HepG2 (cell line): ENCODE results near the gene PTRHD1. TPM values are rescaled to one million over a fixed set of nuclear protein-coding genes. Genes with fewer than 3 reads are reported as not detected.

Experiments
- ATAC-seq: fragments of 200-7000 bp; cut with Tn5 transposase; 3 replicates; pipeline ENCODE4 v1.9.1; 2020; ENCODE audit warnings: mild to moderate bottlenecking, moderate library complexity
- BruUV-seq: library from RNA; stranded (reverse); fragments of 400-500 nt; replicated peaks from 2 replicates; lab custom pipeline; 2021; lab: Mats Ljungman, UMichigan
- CTCF ChIA-PET: fragments of 300-600 bp; formaldehyde crosslinking; extraction: SDS; loops from one replicate; lab custom pipeline; 2021; ENCODE audit warnings: low total read pairs, inconsistent platforms, low intra/inter-chr PET ratio; lab: Yijun Ruan, JAX
- POLR2A ChIA-PET: fragments of 350-600 bp; sonication (Branson Sonifier 250); formaldehyde crosslinking; loops from one replicate; lab custom pipeline; 2020; ENCODE audit warnings: antibody characterized with exemption, inconsistent platforms; lab: Yijun Ruan, JAX
- DNase-seq: peaks from one replicate; pipeline ENCODE4 v3.0.0-alpha.2; 2015; ENCODE audit warnings: low spot score
- FAIRE-seq: peaks from 3 replicates; lab custom pipeline; 2011; peaks lifted over from hg19 to GRCh38; lab: Jason Lieb, UNC
- H2AFZ ChIP-seq: one replicate; pipeline ENCODE4 v1.6.1; 2011; ENCODE audit warnings: low read length, inconsistent platforms
- H3K27ac ChIP-seq: fragments of 300-600 bp; 3 replicates; pipeline ENCODE4 v1.8.0; 2011; ENCODE audit warnings: mixed run types, mild to moderate bottlenecking, mixed read lengths, low read length, inconsistent platforms; ENCODE audit not compliant: insufficient read depth; ENCODE audit errors: extremely low read length
- H3K27me3 ChIP-seq, 2 experiments: fragments of 200-600 bp in 1 of 2; 2 replicates in 1 of 2; 3 replicates in 1 of 2; pipeline versions ENCODE4 v1.6.0 to v1.8.0; 2011; ENCODE audit warnings: low read length in 2 of 2, mild to moderate bottlenecking in 2 of 2, moderate library complexity in 2 of 2, inconsistent platforms in 1 of 2; ENCODE audit not compliant: insufficient read depth in 2 of 2, control insufficient read depth in 1 of 2
- H3K36me3 ChIP-seq, 2 experiments: fragments of 200-600 bp in 1 of 2; replicated peaks in 1 of 2; 2 replicates in 1 of 2; 3 replicates in 1 of 2; pipeline versions ENCODE4 v1.5.1 to v1.8.0; 2011; ENCODE audit warnings: low read length in 2 of 2, inconsistent platforms in 1 of 2; ENCODE audit not compliant: insufficient read depth in 2 of 2, control insufficient read depth in 1 of 2
- H3K4me1 ChIP-seq: 2 replicates; pipeline ENCODE4 v1.5.1; 2012; ENCODE audit warnings: low read length, inconsistent platforms; ENCODE audit not compliant: insufficient read depth
- H3K4me2 ChIP-seq: 2 replicates; pipeline ENCODE4 v1.6.0; 2011; ENCODE audit warnings: low read depth, low read length, inconsistent platforms
- H3K4me3 ChIP-seq, 3 experiments: fragments of 200-600 bp in 1 of 3; sonication (generic), shearing (Covaris generic) in 1 of 3; replicated peaks in 1 of 3; 2 replicates each; pipeline ENCODE4 v1.5.1; 2011 to 2016; ENCODE audit warnings: low read length in 3 of 3, inconsistent platforms in 2 of 3, low read depth in 2 of 3, mild to moderate bottlenecking in 2 of 3, control low read depth in 1 of 3, mixed read lengths in 1 of 3; ENCODE audit not compliant: insufficient read depth in 1 of 3
- H3K79me2 ChIP-seq: one replicate; pipeline ENCODE4 v1.6.1; 2011; ENCODE audit warnings: low read length, inconsistent platforms; ENCODE audit not compliant: insufficient read depth
- H3K9ac ChIP-seq: 2 replicates; pipeline ENCODE4 v1.6.0; 2011; ENCODE audit warnings: mild to moderate bottlenecking, low read depth, low read length, inconsistent platforms; ENCODE audit not compliant: insufficient read depth
- H3K9me3 ChIP-seq: 2 replicates; pipeline ENCODE4 v1.5.1; 2012; ENCODE audit warnings: mild to moderate bottlenecking, low read length
- H4K20me1 ChIP-seq: 2 replicates; pipeline ENCODE4 v1.6.0; 2011; ENCODE audit warnings: inconsistent platforms, mild to moderate bottlenecking, low read length, moderate library complexity; ENCODE audit not compliant: insufficient read depth
- CHD2 ChIP-seq: IDR thresholded peaks from 2 replicates; pipeline ENCODE4 v1.6.1; 2011; ENCODE audit warnings: low read depth, low read length, improper control_type of control experiment
- EHMT2 ChIP-seq: fragments of 200-600 bp; sonication (generic); IDR thresholded peaks from 2 replicates; pipeline ENCODE4 v1.7.0; 2017; ENCODE audit warnings: antibody characterized with exemption, low read depth, low read length, borderline replicate concordance
- HNRNPLL ChIP-seq: fragments of 200-400 bp; formaldehyde crosslinking; IDR thresholded peaks from 2 replicates; pipeline ENCODE4 v1.6.1; 2017; ENCODE audit warnings: mild to moderate bottlenecking, low read depth, low read length; ENCODE audit not compliant: poor library complexity, severe bottlenecking
- RARG ChIP-seq: sonication (generic); formaldehyde crosslinking; IDR thresholded peaks from 2 replicates; pipeline ENCODE4 v1.4.0; 2020; ENCODE audit warnings: low read depth, mild to moderate bottlenecking, missing genetic modification reagents
- ZFX ChIP-seq: sonication (generic); formaldehyde crosslinking; IDR thresholded peaks from 2 replicates; pipeline ENCODE4 v1.4.0; 2020; ENCODE audit warnings: mild to moderate bottlenecking, low read depth, missing genetic modification reagents, moderate library complexity
- ZNF121 ChIP-seq: sonication (generic); formaldehyde crosslinking; IDR thresholded peaks from 2 replicates; pipeline ENCODE4 v1.5.0; 2020; ENCODE audit warnings: mild to moderate bottlenecking, missing genetic modification reagents
- ZNF841 ChIP-seq: sonication (generic); formaldehyde crosslinking; IDR thresholded peaks from 2 replicates; pipeline ENCODE4 v1.8.1; 2023; ENCODE audit warnings: missing genetic modification reagents, borderline replicate concordance
- WGBS: methylation state at CpG from one replicate; pipeline ENCODE4 v1.1.6; 2017; ENCODE audit warnings: low lambda C conversion rate; 5-methylcytosine and 5-hydroxymethylcytosine counted together
- in situ Hi-C: cut with HindIII; loops from 2 replicates; pipeline ENCODE4 v1.10.0; 2017; ENCODE audit warnings: low pct_unique_long_range_greater_than_20kb; ENCODE audit not compliant: extremely low pct_ligation_motif_present
- intact Hi-C: fragments of 100-400 bp; cut with micrococcal nuclease; formaldehyde crosslinking; loops from one replicate; pipeline ENCODE4 v1.10.0; 2022; ENCODE audit not compliant: unreplicated experiment
- polyA plus RNA-seq, 8 experiments: library from polyadenylated mRNA; depleted of rRNA in 3 of 8; stranded (reverse) in 7 of 8; unstranded in 1 of 8; fragments of >200 nt; fragmentation: Illumina TruSeq in 4 of 8; extraction: Trizol in 4 of 8; gene quantifications; 2 replicates each; pipeline versions ENCODE4 v1.2.1 to v1.2.3, GENCODE V29; 2011 to 2016; ENCODE audit warnings: low read depth in 4 of 8, missing spikeins in 1 of 8, mixed read lengths in 1 of 8; ENCODE audit not compliant: insufficient read depth in 1 of 8
- total RNA-seq, 5 experiments: library from RNA; depleted of rRNA; stranded (reverse); fragments of >200 nt; fragmentation: Illumina TruSeq; extraction: Trizol; gene quantifications; 2 replicates each; pipeline ENCODE4 v1.2.3, GENCODE V29; 2016; ENCODE audit warnings: low read depth in 1 of 5
- TF ChIP-seq, protein P1 (sequence below): sonication (generic); formaldehyde crosslinking; IDR thresholded peaks from 2 replicates; pipeline ENCODE4 v1.8.1; 2023; ENCODE audit warnings: mild to moderate bottlenecking, missing genetic modification reagents

The PTRHD1 gene
- total and polyA plus RNA-seq, 2 of the 13 experiments (the other 11 are each of a cell fraction or from before 2014, with no cell fraction given), result 72.6 to 90.8 TPM

DNA sequence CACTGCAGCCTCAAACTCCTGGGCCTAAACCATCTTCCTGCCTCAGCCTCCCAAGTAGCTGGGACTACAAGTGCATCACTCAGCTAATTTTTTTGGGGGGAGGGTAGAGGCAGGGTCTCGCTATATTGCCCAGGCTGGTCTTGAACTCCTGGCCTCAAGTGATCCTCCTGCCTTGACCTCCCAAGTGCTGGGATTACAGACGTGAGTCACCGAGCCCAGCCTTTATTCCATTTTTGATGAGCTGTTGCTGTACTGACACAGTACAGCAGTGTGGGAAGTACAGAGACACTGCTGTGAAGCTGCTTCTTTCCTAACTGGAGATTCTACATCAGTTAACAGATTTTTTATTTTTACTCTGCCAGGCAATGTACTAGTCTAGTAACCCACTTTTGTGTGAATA lies 18.8 kb downstream of the PTRHD1 start:
- Histone ChIP-seq H3K79me2 (no peaks in the 10 kb centered on the region), H3K4me3 (no peak overlapping the region), H4K20me1 (no peaks in the 10 kb centered on the region), H3K9ac (no peak overlapping the region), H3K4me1 (peaks cover 17% of the 10 kb centered on the region; the same call in 1 of the 2 replicates), H3K4me2 (no peak overlapping the region), H2AFZ (no peak overlapping the region), H3K27me3 (no peaks in the 10 kb centered on the region), H3K36me3 (no peaks in the 10 kb centered on the region; a peak in 1 of 5 replicates), H3K27ac (no peak overlapping the region), H3K9me3 (no peaks in the 10 kb centered on the region)
- TF ChIP-seq ZNF121 (CRISPR knock-in tag) (0 out of 2 replicates have a peak, but pooled peaks have one; percentile 24), ZFX (CRISPR knock-in tag) (no peak)
- TF ChIP-seq, protein P1, sequence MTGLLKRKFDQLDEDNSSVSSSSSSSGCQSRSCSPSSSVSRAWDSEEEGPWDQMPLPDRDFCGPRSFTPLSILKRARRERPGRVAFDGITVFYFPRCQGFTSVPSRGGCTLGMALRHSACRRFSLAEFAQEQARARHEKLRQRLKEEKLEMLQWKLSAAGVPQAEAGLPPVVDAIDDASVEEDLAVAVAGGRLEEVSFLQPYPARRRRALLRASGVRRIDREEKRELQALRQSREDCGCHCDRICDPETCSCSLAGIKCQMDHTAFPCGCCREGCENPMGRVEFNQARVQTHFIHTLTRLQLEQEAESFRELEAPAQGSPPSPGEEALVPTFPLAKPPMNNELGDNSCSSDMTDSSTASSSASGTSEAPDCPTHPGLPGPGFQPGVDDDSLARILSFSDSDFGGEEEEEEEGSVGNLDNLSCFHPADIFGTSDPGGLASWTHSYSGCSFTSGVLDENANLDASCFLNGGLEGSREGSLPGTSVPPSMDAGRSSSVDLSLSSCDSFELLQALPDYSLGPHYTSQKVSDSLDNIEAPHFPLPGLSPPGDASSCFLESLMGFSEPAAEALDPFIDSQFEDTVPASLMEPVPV (CRISPR knock-in tag), result no peak
- in situ Hi-C loops, result no loop called here
- no peak for FAIRE-seq
- ChIA-PET POLR2A (interaction anchor here (1.2 kb wide), 1 partner anchor 18 kb away, joined by 3 read pairs; no protein-coding TSS in a partner anchor), CTCF (no interaction called here)
- intact Hi-C loops, result no loop called here
- WGBS, result 34% methylated on average over 3 of the region's 3 CpGs
- no peak for DNase-seq
- BruUV-seq, result no TSS peak
- peak; percentile 32; the same call in 2 of the 3 replicates for ATAC-seq

DNA sequence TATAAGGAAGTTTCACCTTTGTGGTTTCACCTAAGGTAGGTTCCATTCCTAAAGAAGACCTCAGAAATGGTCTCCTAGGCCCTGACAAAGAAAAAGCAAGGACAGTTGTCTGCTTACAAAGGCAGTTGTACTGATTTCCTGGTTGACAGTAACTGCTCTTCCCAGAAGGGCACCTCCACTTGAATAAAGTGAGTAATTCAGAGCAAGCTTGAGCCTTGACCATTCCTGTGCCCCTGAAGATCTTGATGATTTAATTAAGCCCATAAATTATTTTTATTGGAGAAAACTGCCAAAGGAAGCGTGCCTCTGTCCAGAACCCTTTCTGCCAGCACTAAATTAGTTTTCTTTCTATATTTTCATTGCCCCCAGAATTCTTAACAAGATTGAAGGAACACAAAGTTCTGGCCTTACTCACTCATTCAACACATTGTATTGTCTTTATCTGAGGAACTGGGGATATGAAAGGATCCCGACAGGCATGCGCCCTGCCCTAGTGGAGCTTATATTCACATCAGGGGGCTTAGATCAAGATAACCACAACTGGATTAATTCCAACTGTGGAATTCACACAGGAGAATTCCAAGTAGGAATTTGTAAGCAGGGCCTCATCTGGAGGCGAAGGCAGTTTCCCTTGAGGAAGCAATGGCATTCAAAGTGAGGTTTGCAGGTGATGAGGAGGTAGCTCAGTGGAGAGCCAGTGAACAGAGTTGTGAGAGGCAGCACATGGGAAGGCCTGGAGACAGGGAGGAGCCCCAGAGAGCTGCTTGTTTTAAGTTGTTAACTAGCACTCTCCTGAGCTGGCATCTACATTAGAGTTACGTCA lies 21.2 kb downstream of the PTRHD1 start:
- ChIA-PET CTCF (no interaction called here), POLR2A (interaction anchor here (1.5 kb wide), 1 partner anchor 21 kb away, joined by 4 read pairs; no protein-coding TSS in a partner anchor)
- TF ChIP-seq EHMT2, result no peak
- TF ChIP-seq HNRNPLL, result no peak
- TF ChIP-seq CHD2, result no peak
- TF ChIP-seq RARG, result no peak
- no peak for TF ChIP-seq ZNF841 (CRISPR knock-in tag)
- no peak; the same call in 2 of the 3 replicates for ATAC-seq
- Histone ChIP-seq H2AFZ (no peak overlapping the region), H3K4me3 (no peak overlapping the region), H3K4me1 (peaks cover 10% of the 10 kb centered on the region; the same call in 1 of the 2 replicates), H3K27ac (no peak overlapping the region), H3K9ac (no peak overlapping the region), H3K4me2 (no peak overlapping the region), H3K27me3 (no peaks in the 10 kb centered on the region), H3K9me3 (no peaks in the 10 kb centered on the region), H3K36me3 (no peaks in the 10 kb centered on the region; a peak in 2 of 5 replicates), H3K79me2 (no peaks in the 10 kb centered on the region), H4K20me1 (no peaks in the 10 kb centered on the region)
- BruUV-seq, result TSS peak; percentile 26
- in situ Hi-C loops, result no loop called here
- intact Hi-C loops, result no loop called here
- no peak for FAIRE-seq
- WGBS, result 85% methylated on average over 5 of the region's 5 CpGs
- DNase-seq, result no peak
